ENCODE measurements around the gene AKIP1. TPM values are rescaled to one million over a fixed set of nuclear protein-coding genes. Genes with fewer than 3 reads are reported as not detected.
A peak's percentile ranks its signal among the peaks of the same experiment; 100 is the strongest.

AKIP1 gene
- total RNA-seq, 1 experiment from 2014 or later: 85.2 TPM

- intact Hi-C loops (cut with micrococcal nuclease; ENCODE audit: unreplicated experiment): no loop called here
- in situ Hi-C loops (cut with HindIII; ENCODE audit: low pct_unique_long_range_greater_than_20kb, low sequenced_read_pairs): no loop called here
- DNase-seq (ENCODE audit: low read depth, low spot score): no peak
- Histone ChIP-seq H3K27me3 (ENCODE audit: control insufficient read depth, insufficient read depth, low read length) (no peaks in the 10 kb centered on the region), H3K4me1 (ENCODE audit: control insufficient read depth, insufficient read depth, low read length) (no peaks in the 10 kb centered on the region; the same call in 1 of the 2 replicates), H3K27ac (ENCODE audit: low read length) (no peak overlapping the region), H3K4me3 (ENCODE audit: low read depth in 2 of 2, low read length in 2 of 2) (no peak overlapping the region), H3K36me3 (ENCODE audit: control insufficient read depth, insufficient read depth, low read length) (no peaks in the 10 kb centered on the region), H3K9me3 (ENCODE audit: control insufficient read depth, insufficient read depth, low read depth, low read length) (no peaks in the 10 kb centered on the region)
- ChIA-PET CTCF (no interaction called here), POLR2A (interaction anchor here (0.6 kb wide), 1 partner anchor 109 kb away, joined by 3 read pairs; no protein-coding TSS in a partner anchor)
- no peak for ATAC-seq
- BruUV-seq (replicated peaks): no TSS peak
- TF ChIP-seq POLR2AphosphoS5 (IDR thresholded peaks at IDR 0.05; ENCODE audit: low read depth, low read length) (no peak), CTCF (IDR thresholded peaks at IDR 0.05) (no peak), SIN3A (IDR thresholded peaks at IDR 0.05; ENCODE audit: borderline replicate concordance, insufficient read depth, low read depth, low read length) (no peak), TCF7L2 (IDR thresholded peaks at IDR 0.05; ENCODE audit: low read depth, low read length) (no peak), REST (IDR thresholded peaks at IDR 0.05; ENCODE audit: insufficient read depth in 1 of 2, low read depth in 2 of 2, low read length in 1 of 2) (no peak)
Measured at GRCh38 chr11:8930456-8931175, 19.6 kb downstream of the AKIP1 start.

- ChIA-PET POLR2A (interaction anchor here (0.5 kb wide), 2 partner anchors 20 to 455 kb away, joined by 4 to 7 read pairs; no protein-coding TSS in a partner anchor), CTCF (no interaction called here)
- in situ Hi-C loops (cut with HindIII; ENCODE audit: low pct_unique_long_range_greater_than_20kb, low sequenced_read_pairs) (no loop called here), intact Hi-C loops (cut with micrococcal nuclease; ENCODE audit: unreplicated experiment) (no loop called here)
- DNase-seq (ENCODE audit: low read depth, low spot score) (no peak), ATAC-seq (peak; percentile 59)
- no peaks in the 10 kb centered on the region for H3K36me3 ChIP-seq (ENCODE audit: control insufficient read depth, insufficient read depth, low read length)
- no peak within 1 kb of the TSS for H3K4me3 ChIP-seq (ENCODE audit: low read depth in 2 of 2, low read length in 2 of 2)
- no peaks in the 10 kb centered on the region for H3K27me3 ChIP-seq (ENCODE audit: control insufficient read depth, insufficient read depth, low read length)
- no peak within 1 kb of the TSS for H3K27ac ChIP-seq (ENCODE audit: low read length)
- no TSS peak for BruUV-seq (replicated peaks)
- TF ChIP-seq CTCF (IDR thresholded peaks at IDR 0.05): no peak
- TF ChIP-seq SIN3A (IDR thresholded peaks at IDR 0.05; ENCODE audit: borderline replicate concordance, insufficient read depth, low read depth, low read length): no peak
- no peak for TF ChIP-seq POLR2AphosphoS5 (IDR thresholded peaks at IDR 0.05; ENCODE audit: low read depth, low read length)
- TF ChIP-seq REST (IDR thresholded peaks at IDR 0.05; ENCODE audit: insufficient read depth in 1 of 2, low read depth in 2 of 2, low read length in 1 of 2): no peak
- TF ChIP-seq TCF7L2 (IDR thresholded peaks at IDR 0.05; ENCODE audit: low read depth, low read length): no peak
- no peaks in the 10 kb centered on the region for H3K9me3 ChIP-seq (ENCODE audit: control insufficient read depth, insufficient read depth, low read depth, low read length)
- no peaks in the 10 kb centered on the region; the same call in 1 of the 2 replicates for H3K4me1 ChIP-seq (ENCODE audit: control insufficient read depth, insufficient read depth, low read length)
Measured at GRCh38 chr11:8932564-8933180, 21.7 kb downstream of the AKIP1 start, which contains the start of gene C11orf16. C11orf16 (minus strand) TSS chr11:8932947; CDS start chr11:8932308, 639 bp downstream.

Data from Panc1 (cell line).